GM10266 (cell line): ENCODE data around the gene GRAMD2A.

Experiments used
- DNase-seq: peaks from one replicate; pipeline ENCODE4 v3.0.0; 2012; ENCODE audit errors: extremely low spot score
- TF ChIP-seq, protein P1 (sequence below): IDR thresholded peaks from 2 replicates; pipeline ENCODE4 v1.5.1; 2012; ENCODE audit warnings: mild to moderate bottlenecking, low read depth; ENCODE audit not compliant: control insufficient read depth, insufficient read depth; ENCODE audit errors: missing control alignments

Gene GRAMD2A

DNA sequence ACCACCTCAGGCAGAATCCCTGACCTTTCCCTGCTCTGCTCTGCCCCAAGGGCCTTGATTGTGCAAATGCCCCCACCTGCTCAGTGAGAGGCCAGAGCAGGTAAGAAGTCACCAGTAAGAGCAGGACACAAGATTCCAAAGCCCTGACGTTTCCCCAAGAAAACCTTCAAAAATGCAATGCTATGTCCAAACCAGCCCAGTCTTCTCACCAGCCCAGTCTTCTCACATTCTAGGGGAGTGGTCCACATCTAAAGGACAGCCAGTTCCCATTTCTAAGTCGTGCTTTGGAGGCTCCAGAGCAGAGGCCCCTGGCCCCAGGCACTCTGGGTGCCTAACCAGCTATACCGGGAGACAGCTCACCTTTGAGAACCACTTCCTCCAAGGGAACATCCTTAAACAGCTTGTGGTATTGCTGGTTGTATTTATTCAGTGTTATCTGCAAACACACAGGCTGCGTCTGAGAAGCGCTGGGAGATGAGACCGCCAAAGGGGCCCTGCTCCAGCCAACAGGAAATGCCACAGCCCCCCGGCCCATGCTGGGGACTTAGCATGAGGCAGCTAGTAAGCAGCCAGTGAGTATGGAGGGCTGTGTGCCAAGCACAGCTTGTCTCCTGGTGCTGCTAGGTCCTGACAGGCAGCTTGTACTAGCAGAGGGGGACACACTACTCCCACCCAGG is 29.3 kb downstream of the GRAMD2A start:
- TF ChIP-seq, protein P1, sequence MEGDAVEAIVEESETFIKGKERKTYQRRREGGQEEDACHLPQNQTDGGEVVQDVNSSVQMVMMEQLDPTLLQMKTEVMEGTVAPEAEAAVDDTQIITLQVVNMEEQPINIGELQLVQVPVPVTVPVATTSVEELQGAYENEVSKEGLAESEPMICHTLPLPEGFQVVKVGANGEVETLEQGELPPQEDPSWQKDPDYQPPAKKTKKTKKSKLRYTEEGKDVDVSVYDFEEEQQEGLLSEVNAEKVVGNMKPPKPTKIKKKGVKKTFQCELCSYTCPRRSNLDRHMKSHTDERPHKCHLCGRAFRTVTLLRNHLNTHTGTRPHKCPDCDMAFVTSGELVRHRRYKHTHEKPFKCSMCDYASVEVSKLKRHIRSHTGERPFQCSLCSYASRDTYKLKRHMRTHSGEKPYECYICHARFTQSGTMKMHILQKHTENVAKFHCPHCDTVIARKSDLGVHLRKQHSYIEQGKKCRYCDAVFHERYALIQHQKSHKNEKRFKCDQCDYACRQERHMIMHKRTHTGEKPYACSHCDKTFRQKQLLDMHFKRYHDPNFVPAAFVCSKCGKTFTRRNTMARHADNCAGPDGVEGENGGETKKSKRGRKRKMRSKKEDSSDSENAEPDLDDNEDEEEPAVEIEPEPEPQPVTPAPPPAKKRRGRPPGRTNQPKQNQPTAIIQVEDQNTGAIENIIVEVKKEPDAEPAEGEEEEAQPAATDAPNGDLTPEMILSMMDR = no peak
- no peak for DNase-seq

DNA sequence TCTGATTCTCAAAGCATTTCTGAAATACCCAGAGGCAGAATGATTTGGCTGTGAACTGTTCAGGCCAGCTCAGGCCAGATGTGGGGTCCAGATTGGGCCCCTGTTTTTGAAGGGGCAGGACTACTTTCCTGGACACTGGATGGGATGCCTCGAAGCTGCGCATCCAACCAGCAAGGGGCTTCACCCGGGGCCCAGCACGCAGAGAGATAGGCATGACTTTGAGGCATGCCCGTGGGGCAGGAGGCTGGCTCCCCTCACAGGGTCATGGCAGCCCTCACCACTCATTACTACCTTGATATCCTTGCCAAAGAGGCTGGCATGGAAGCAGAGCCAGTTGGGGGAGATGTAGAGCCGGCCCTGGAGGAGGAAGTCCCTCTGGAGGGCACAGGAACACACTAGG is 30.1 kb downstream of the GRAMD2A start:
- no peak for DNase-seq
- TF ChIP-seq, protein P1 = no peak

DNA sequence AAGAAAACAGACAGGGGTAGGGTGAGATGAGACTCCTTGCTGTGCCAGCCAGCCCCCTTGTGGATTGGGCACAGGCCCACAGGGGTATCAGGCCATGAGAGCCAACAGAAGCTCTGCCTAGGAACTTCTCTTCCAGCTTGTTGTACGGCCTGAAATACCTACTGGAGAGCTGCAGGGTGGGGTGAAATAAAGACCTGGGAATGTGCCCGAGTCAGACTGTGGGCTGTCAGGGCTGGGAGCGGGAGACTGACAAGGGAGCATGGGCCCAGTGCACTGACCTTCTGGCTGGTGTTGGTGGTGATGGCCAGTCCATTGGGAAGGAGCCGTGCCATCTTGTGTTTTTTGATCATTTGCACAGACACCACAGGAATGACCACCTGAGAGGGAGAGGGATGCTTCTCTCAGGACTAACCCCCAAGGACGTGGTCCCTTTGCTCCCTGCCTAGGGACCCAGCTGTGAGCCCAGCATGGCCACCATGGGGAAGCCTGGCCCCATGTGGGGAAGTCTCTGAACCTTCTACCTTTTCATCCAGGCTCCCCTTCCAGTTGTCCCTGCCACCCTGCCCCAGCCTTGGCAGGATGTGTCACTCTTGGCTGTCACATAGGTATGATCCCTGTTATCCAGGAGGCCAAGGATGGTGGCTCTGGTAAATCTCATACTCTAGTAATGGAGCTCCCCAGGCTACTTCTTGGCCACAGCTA is 30.7 kb downstream of the GRAMD2A start:
- no peak for DNase-seq
- TF ChIP-seq, protein P1 = no peak

DNA sequence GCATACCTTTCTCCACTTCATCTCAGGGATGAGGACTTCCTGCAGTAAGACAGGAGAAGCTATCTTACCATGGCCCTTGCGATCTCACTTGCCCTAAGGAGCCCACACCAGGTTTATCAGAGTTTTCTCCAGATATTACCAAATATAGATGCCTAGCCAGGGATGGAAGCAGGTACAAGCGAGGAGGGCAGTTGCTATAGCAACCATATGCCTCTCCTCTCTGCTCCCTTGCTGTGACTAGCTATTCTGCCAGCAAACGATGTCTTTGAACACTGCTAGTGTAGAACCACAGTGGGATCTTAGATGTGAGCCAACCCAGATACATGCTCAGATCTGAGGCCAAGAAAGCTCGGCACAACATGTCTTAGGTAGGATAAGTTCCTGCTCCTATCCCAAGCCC is 33.9 kb downstream of the GRAMD2A start:
- no peak for DNase-seq
- TF ChIP-seq, protein P1 = no peak

DNA sequence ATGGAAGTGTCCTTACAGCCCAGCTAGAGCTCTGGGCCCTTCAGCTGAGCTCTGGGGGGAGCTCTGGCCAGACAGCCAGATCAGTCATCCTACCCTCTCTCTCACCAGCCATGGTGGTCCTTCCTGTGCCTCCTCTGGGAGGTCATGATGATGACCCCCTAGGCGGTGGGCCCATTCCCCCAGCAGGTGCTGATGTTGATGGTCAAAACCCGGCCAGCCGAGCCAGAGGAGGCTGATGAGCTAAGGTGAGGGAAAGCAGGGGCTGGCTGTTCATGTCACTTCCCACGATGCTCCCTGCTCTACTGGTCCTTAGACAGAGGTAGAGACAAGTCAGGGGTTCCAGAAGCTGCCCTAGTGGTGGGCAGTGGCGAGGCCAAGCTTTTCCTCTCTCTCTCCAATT is 35.0 kb downstream of the GRAMD2A start:
- TF ChIP-seq, protein P1 = no peak
- DNase-seq = no peak

DNA sequence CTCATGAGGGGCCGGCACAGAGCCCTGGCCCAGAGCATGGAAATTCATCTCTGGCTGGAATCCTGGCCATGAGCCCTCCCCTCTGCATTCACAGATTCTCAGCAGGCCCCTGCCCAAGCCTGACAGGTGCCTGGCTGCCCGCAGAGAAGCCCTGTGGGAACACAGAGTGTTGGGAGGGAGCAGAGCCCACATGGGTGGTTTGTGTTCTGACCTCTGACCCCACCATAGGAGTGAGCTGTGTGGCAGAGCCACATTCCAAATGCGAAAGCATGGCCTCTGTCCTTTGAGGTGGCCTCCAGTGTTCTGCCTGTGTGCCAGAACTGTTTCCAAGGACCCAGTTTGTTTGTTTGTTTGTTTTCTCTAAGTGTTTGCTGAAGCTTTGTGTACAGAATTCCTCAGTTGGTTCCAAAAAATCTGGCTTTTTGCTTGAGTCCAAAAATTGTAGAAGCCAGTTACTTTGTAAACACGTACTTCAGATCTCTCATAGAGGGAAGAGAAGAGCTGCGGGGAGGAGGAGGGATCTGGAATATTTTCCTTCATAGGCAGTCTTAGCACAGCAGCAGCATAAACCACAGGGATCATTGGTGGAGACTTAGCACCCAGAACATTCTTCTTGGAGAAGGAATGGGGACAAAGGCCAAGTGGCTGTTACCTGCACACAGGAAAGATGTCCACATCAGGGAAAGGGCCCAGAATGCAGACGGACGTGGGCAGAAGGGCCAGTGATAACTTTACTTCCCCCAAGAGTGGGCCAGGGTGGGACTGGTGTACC is 36.0 kb downstream of the GRAMD2A start:
- TF ChIP-seq, protein P1 = no peak
- no peak for DNase-seq
